ENCODE results near the gene ARHGEF10L. TPM values are rescaled to one million over a fixed set of nuclear protein-coding genes. Genes with fewer than 3 reads are reported as not detected.

Gene ARHGEF10L
- total RNA-seq, 1 experiment from 2014 or later = 3.3 TPM

GRCh38 chr1:17680308-17680707 is 140.8 kb downstream of the ARHGEF10L start:
- POLR2A ChIA-PET (ENCODE audit: low non-redundant PET) = no interaction called here
- BruUV-seq (replicated peaks) = no TSS peak
- H3K4me1 ChIP-seq (ENCODE audit: insufficient read depth, low read length, poor library complexity, severe bottlenecking) = no peaks in the 10 kb centered on the region
- no peaks in the 10 kb centered on the region for H3K36me3 ChIP-seq (ENCODE audit: insufficient read depth, low read length, poor library complexity, severe bottlenecking)
- intact Hi-C loops (cut with micrococcal nuclease; ENCODE audit: unreplicated experiment) = no loop called here
- no peak for DNase-seq (ENCODE audit: low spot score)
- TF ChIP-seq EZH2 (IDR thresholded peaks at IDR 0.05; ENCODE audit: borderline replicate concordance, low read depth, low read length, poor library complexity, severe bottlenecking) (no peak), CTCF (conservative IDR thresholded peaks at IDR 0.05; ENCODE audit: low read depth, low read length) (no peak)
- no peak overlapping the region for H3K27ac ChIP-seq (ENCODE audit: low read depth, low read length, poor library complexity, severe bottlenecking)
- H3K27me3 ChIP-seq (replicated peaks; ENCODE audit: insufficient read depth, low read depth, low read length, poor library complexity) = no peaks in the 10 kb centered on the region
- CTCF ChIA-PET = interaction anchor here (0.6 kb wide), 1 partner anchor 16 kb away, joined by 4 read pairs; no protein-coding TSS in a partner anchor
- no peak overlapping the region for H3K4me3 ChIP-seq (ENCODE audit: low read depth, low read length, poor library complexity, severe bottlenecking)
- no peaks in the 10 kb centered on the region for H3K9me3 ChIP-seq (ENCODE audit: low read depth, low read length, poor library complexity, severe bottlenecking)

GRCh38 chr1:17682400-17682799 is 142.9 kb downstream of the ARHGEF10L start:
- DNase-seq (ENCODE audit: low spot score) = no peak
- H3K4me3 ChIP-seq (ENCODE audit: low read depth, low read length, poor library complexity, severe bottlenecking) = no peak overlapping the region
- intact Hi-C loops (cut with micrococcal nuclease; ENCODE audit: unreplicated experiment) = no loop called here
- ChIA-PET CTCF (no interaction called here), POLR2A (ENCODE audit: low non-redundant PET) (no interaction called here)
- no peaks in the 10 kb centered on the region for H3K9me3 ChIP-seq (ENCODE audit: low read depth, low read length, poor library complexity, severe bottlenecking)
- TF ChIP-seq CTCF (conservative IDR thresholded peaks at IDR 0.05; ENCODE audit: low read depth, low read length) (no peak), EZH2 (IDR thresholded peaks at IDR 0.05; ENCODE audit: borderline replicate concordance, low read depth, low read length, poor library complexity, severe bottlenecking) (no peak)
- no peaks in the 10 kb centered on the region for H3K4me1 ChIP-seq (ENCODE audit: insufficient read depth, low read length, poor library complexity, severe bottlenecking)
- no peak overlapping the region for H3K27ac ChIP-seq (ENCODE audit: low read depth, low read length, poor library complexity, severe bottlenecking)
- no peaks in the 10 kb centered on the region for H3K36me3 ChIP-seq (ENCODE audit: insufficient read depth, low read length, poor library complexity, severe bottlenecking)
- no peaks in the 10 kb centered on the region for H3K27me3 ChIP-seq (replicated peaks; ENCODE audit: insufficient read depth, low read depth, low read length, poor library complexity)
- no TSS peak for BruUV-seq (replicated peaks)

- H3K9me3 ChIP-seq (ENCODE audit: low read depth, low read length, poor library complexity, severe bottlenecking) = no peaks in the 10 kb centered on the region
- no peaks in the 10 kb centered on the region for H3K4me1 ChIP-seq (ENCODE audit: insufficient read depth, low read length, poor library complexity, severe bottlenecking)
- no peak for DNase-seq (ENCODE audit: low spot score)
- no TSS peak for BruUV-seq (replicated peaks)
- POLR2A ChIA-PET (ENCODE audit: low non-redundant PET) = no interaction called here
- CTCF ChIA-PET = no interaction called here
- H3K27me3 ChIP-seq (replicated peaks; ENCODE audit: insufficient read depth, low read depth, low read length, poor library complexity) = no peaks in the 10 kb centered on the region
- TF ChIP-seq CTCF (conservative IDR thresholded peaks at IDR 0.05; ENCODE audit: low read depth, low read length) (no peak), EZH2 (IDR thresholded peaks at IDR 0.05; ENCODE audit: borderline replicate concordance, low read depth, low read length, poor library complexity, severe bottlenecking) (no peak)
- intact Hi-C loops (cut with micrococcal nuclease; ENCODE audit: unreplicated experiment) = no loop called here
- no peak overlapping the region for H3K27ac ChIP-seq (ENCODE audit: low read depth, low read length, poor library complexity, severe bottlenecking)
- H3K36me3 ChIP-seq (ENCODE audit: insufficient read depth, low read length, poor library complexity, severe bottlenecking) = no peaks in the 10 kb centered on the region
- H3K4me3 ChIP-seq (ENCODE audit: low read depth, low read length, poor library complexity, severe bottlenecking) = no peak overlapping the region
These were observed 144.1 kb downstream of the ARHGEF10L start for GRCh38 chr1:17683598-17683997.
